ENCODE measurements around the gene KCNN3. TPM values are rescaled to one million over a fixed set of nuclear protein-coding genes. Genes with fewer than 3 reads are reported as not detected.
A peak's percentile ranks its signal among the peaks of the same experiment; 100 is the strongest.

The KCNN3 gene
- total and polyA plus RNA-seq, 5 donors = 1.2 to 3.8 (median 3.3) TPM

DNA sequence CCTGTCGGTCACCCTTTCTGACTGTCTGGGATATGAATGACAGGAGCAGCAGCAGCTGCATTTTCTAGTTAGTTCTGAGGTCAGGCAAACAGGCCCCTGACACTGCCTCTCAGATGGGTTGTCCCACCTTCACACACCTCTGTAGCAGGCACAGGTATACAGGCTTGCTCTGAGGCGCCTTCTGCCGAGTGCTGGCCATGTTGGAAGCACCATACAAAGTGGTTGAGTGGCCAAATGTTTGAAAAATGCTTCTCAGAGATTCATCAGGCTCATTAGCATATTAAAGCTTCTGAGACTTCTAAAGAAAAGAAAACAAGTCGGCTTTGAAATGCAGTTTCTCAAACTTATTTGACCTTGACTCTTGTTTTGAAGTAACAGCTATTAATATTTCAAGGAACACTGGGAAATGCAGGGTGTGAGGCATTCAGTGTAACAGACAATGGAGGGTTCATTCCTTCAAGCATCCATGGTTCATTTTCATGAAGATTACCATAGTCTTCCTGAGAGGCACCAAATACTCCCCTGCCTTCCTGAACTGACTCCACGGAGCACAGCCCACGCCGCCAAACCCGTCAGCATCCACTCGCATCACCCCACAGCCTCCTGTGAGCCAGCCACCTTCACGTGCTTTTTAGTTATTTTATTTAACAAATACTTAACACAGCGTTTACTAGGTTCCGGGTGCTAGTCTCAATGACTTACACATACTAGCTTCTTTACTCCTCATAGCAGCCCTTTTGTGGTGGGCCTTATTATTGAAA lies 81.8 kb downstream of the KCNN3 start:
- ATAC-seq = no peak
- WGBS = 85% methylated on average over 12 of the region's 12 CpGs
- Histone ChIP-seq H3K4me1 (ENCODE audit: control insufficient read depth, insufficient read depth, low read length) (no peaks in the 10 kb centered on the region), H3K27me3 (ENCODE audit: control insufficient read depth, insufficient read depth) (no peaks in the 10 kb centered on the region), H3K27ac (ENCODE audit: low read length) (no peak overlapping the region), H3K9me3 (ENCODE audit: control insufficient read depth, low read length) (no peaks in the 10 kb centered on the region), H3K4me3 (ENCODE audit: low read length) (no peak overlapping the region)
- intact Hi-C loops (cut with DNase I) = no loop called here
- no peak for DNase-seq

- intact Hi-C loops (cut with DNase I) = no loop called here
- H3K9me3 ChIP-seq (ENCODE audit: control insufficient read depth, low read length) = no peaks in the 10 kb centered on the region
- ATAC-seq = no peak
- H3K4me3 ChIP-seq (ENCODE audit: low read length) = no peak overlapping the region
- no peak for DNase-seq
- H3K27me3 ChIP-seq (ENCODE audit: control insufficient read depth, insufficient read depth) = no peaks in the 10 kb centered on the region
- H3K27ac ChIP-seq (ENCODE audit: low read length) = no peak overlapping the region
- 94% methylated on average over 14 of the region's 14 CpGs for WGBS
- H3K4me1 ChIP-seq (ENCODE audit: control insufficient read depth, insufficient read depth, low read length) = no peaks in the 10 kb centered on the region
These were observed 83.1 kb downstream of the KCNN3 start for GRCh38 chr1:154786804-154787570.

GRCh38 chr1:154784924-154785531 lies 85.1 kb downstream of the KCNN3 start:
- Histone ChIP-seq H3K9me3 (ENCODE audit: control insufficient read depth, low read length) (no peaks in the 10 kb centered on the region), H3K27ac (ENCODE audit: low read length) (no peak overlapping the region), H3K27me3 (ENCODE audit: control insufficient read depth, insufficient read depth) (no peaks in the 10 kb centered on the region), H3K4me3 (ENCODE audit: low read length) (no peak overlapping the region), H3K4me1 (ENCODE audit: control insufficient read depth, insufficient read depth, low read length) (no peaks in the 10 kb centered on the region)
- ATAC-seq (peak; percentile 81 to 94), DNase-seq (peak in 1 of 3 donors; percentile 64)
- 56% methylated on average over 2 of the region's 2 CpGs for WGBS
- intact Hi-C loops (cut with DNase I) = no loop called here

- Histone ChIP-seq H3K9me3 (ENCODE audit: control insufficient read depth, low read length) (no peaks in the 10 kb centered on the region), H3K4me3 (ENCODE audit: low read length) (no peak overlapping the region), H3K4me1 (ENCODE audit: control insufficient read depth, insufficient read depth, low read length) (no peaks in the 10 kb centered on the region), H3K27ac (ENCODE audit: low read length) (no peak overlapping the region), H3K27me3 (ENCODE audit: control insufficient read depth, insufficient read depth) (no peaks in the 10 kb centered on the region)
- intact Hi-C loops (cut with DNase I) = no loop called here
- DNase-seq = no peak
- WGBS = 88% methylated on average over 6 of the region's 6 CpGs
- ATAC-seq = no peak
These were observed 85.7 kb downstream of the KCNN3 start for GRCh38 chr1:154784416-154784815.

- Histone ChIP-seq H3K9me3 (ENCODE audit: control insufficient read depth, low read length) (no peaks in the 10 kb centered on the region), H3K27ac (ENCODE audit: low read length) (no peak overlapping the region), H3K27me3 (ENCODE audit: control insufficient read depth, insufficient read depth) (no peaks in the 10 kb centered on the region), H3K4me1 (ENCODE audit: control insufficient read depth, insufficient read depth, low read length) (no peaks in the 10 kb centered on the region), H3K4me3 (ENCODE audit: low read length) (no peak overlapping the region)
- intact Hi-C loops (cut with DNase I) = no loop called here
- no peak for DNase-seq
- no peak for ATAC-seq
- 76% methylated on average over 3 of the region's 3 CpGs for WGBS
These were observed 86.1 kb downstream of the KCNN3 start for GRCh38 chr1:154783976-154784375.

DNA sequence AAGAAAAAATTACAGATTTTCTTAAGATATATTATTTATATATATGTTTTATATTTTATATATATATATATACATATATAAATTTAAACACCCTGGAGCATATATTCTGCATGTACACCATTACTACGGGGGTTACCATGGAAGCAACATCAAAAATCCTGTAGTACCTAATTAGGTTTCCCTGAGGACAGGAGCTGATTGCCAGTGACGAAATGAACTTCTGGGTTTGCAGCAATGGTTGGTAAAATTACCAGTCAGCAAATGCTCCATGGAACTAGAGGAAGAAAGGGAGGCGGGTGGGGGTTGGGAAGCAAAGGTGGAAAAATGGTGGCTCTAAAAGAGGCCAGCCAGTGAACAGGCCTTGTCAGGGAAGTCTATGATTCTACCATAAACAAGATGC lies 89.5 kb downstream of the KCNN3 start:
- H3K4me3 ChIP-seq (ENCODE audit: low read length) = no peak overlapping the region
- H3K27me3 ChIP-seq (ENCODE audit: control insufficient read depth, insufficient read depth) = no peaks in the 10 kb centered on the region
- H3K4me1 ChIP-seq (ENCODE audit: control insufficient read depth, insufficient read depth, low read length) = no peaks in the 10 kb centered on the region
- DNase-seq (no peak), ATAC-seq (no peak)
- no peaks in the 10 kb centered on the region for H3K9me3 ChIP-seq (ENCODE audit: control insufficient read depth, low read length)
- intact Hi-C loops (cut with DNase I) = no loop called here
- no peak overlapping the region for H3K27ac ChIP-seq (ENCODE audit: low read length)
- 76% methylated on average over 3 of the region's 3 CpGs for WGBS

DNA sequence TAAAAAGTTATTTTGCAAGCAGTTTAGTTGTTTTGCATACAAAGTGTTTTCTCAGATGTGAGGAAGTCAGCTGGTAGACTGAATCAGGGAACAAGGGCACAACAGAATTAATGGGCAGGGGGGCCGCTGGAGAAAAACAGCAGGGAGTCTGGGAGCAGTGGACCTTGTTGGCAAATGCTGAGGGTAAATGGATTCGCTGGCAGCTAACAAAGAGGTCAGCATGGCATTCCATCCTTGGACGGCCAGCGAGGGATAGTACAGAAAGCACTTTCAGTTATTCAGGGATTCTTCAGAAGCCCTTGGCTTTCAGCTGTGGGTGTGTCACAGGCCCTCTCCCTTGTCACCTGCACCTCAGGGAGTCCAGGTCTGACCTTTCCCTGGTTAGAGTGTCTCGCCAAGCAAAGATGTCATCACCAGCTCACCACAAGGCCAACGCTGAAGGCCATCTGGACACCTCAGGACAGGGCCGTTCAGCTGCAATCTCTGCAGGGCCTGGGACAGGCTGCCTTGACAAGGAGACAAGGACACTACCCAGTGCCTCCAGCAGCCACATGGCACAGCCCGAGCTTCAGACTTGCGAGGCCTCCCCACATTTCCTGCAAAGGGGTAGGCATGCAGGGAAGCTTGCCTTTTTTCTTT lies 90.4 kb downstream of the KCNN3 start:
- DNase-seq (no peak), ATAC-seq (no peak)
- no peak overlapping the region for H3K4me3 ChIP-seq (ENCODE audit: low read length)
- WGBS = 71% methylated on average over 9 of the region's 9 CpGs
- H3K27ac ChIP-seq (ENCODE audit: low read length) = no peak overlapping the region
- no peaks in the 10 kb centered on the region for H3K4me1 ChIP-seq (ENCODE audit: control insufficient read depth, insufficient read depth, low read length)
- H3K27me3 ChIP-seq (ENCODE audit: control insufficient read depth, insufficient read depth) = no peaks in the 10 kb centered on the region
- intact Hi-C loops (cut with DNase I) = loop anchor here in 1 of 4 donors (10.0 kb wide), 1 partner anchor 85 kb away; no protein-coding TSS in a partner anchor
- no peaks in the 10 kb centered on the region for H3K9me3 ChIP-seq (ENCODE audit: control insufficient read depth, low read length)

DNA sequence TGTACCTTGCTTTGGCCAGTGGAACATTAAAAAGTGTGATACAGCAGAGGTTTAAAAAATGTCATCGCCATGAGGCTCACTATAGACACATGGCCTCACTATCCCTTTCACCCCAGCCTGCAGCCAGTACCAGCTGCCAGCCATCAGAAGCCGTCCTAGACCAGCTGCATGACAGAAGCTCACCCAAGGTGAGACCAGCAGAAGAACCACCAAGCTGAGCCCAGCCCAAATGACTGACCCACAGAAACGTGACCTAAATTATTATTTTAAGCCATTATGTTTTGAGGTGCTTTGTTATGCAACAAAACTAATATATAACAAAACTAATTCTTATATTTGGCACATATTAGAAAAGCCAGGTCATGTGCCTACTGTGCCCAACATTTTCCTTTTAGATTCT lies 91.1 kb downstream of the KCNN3 start:
- intact Hi-C loops (cut with DNase I) = loop anchor here in 1 of 4 donors (10.0 kb wide), 1 partner anchor 86 kb away; no protein-coding TSS in a partner anchor
- DNase-seq = no peak
- 96% methylated on average over 3 of the region's 3 CpGs for WGBS

DNA sequence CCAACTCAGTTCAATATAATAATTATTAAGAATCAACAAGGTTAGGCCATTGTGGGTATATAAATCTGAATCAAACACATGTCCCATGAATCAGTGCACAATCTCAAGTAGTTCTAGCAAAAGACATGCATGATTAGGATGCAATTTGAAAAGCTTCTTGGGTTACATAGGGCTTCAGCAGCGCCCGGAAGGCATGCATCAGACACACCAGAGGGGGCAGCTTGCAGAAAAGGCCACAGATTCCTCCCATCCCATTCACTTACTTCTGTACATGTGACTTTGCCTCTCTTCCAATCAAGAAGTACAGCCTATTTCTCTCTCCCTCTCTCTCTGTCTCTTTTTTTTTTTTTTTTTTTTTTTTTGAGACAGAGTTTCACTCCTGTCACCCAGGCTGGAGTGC lies 91.8 kb downstream of the KCNN3 start:
- Histone ChIP-seq H3K4me3 (ENCODE audit: low read length) (no peak overlapping the region), H3K27me3 (ENCODE audit: control insufficient read depth, insufficient read depth) (no peaks in the 10 kb centered on the region), H3K9me3 (ENCODE audit: control insufficient read depth, low read length) (no peaks in the 10 kb centered on the region), H3K4me1 (ENCODE audit: control insufficient read depth, insufficient read depth, low read length) (no peaks in the 10 kb centered on the region), H3K27ac (ENCODE audit: low read length) (no peak overlapping the region)
- intact Hi-C loops (cut with DNase I) = loop anchor here in 1 of 4 donors (10.0 kb wide), 1 partner anchor 87 kb away; no protein-coding TSS in a partner anchor
- ATAC-seq = no peak
- no peak for DNase-seq
- 96% methylated on average over 2 of the region's 2 CpGs for WGBS

More for the DNA sequence above, 91.1 kb downstream of the KCNN3 start:
- H3K9me3 ChIP-seq (ENCODE audit: control insufficient read depth, low read length) = no peaks in the 10 kb centered on the region
- no peak overlapping the region for H3K4me3 ChIP-seq (ENCODE audit: low read length)
- no peaks in the 10 kb centered on the region for H3K27me3 ChIP-seq (ENCODE audit: control insufficient read depth, insufficient read depth)
- ATAC-seq = no peak
- no peaks in the 10 kb centered on the region for H3K4me1 ChIP-seq (ENCODE audit: control insufficient read depth, insufficient read depth, low read length)
- no peak overlapping the region for H3K27ac ChIP-seq (ENCODE audit: low read length)

GRCh38 chr1:154777781-154778180 lies 92.3 kb downstream of the KCNN3 start:
- Histone ChIP-seq H3K4me1 (ENCODE audit: control insufficient read depth, insufficient read depth, low read length) (no peaks in the 10 kb centered on the region), H3K27me3 (ENCODE audit: control insufficient read depth, insufficient read depth) (no peaks in the 10 kb centered on the region), H3K4me3 (ENCODE audit: low read length) (no peak overlapping the region), H3K27ac (ENCODE audit: low read length) (no peak overlapping the region), H3K9me3 (ENCODE audit: control insufficient read depth, low read length) (no peaks in the 10 kb centered on the region)
- intact Hi-C loops (cut with DNase I) = loop anchor here in 1 of 4 donors (10.0 kb wide), 1 partner anchor 87 kb away; no protein-coding TSS in a partner anchor
- ATAC-seq (no peak), DNase-seq (no peak)
- WGBS = 82% methylated on average over 5 of the region's 5 CpGs

Measured in right cardiac atrium (tissue), 5 donors.